Smooth muscle cell of the brain vasculature (primary cell): Measurements from ENCODE around the gene TULP4.

Experiments used
- DNase-seq: peaks from one replicate; pipeline ENCODE4 v3.0.0-alpha.2; 2012; ENCODE audit warnings: low read depth, low spot score

TULP4 gene

DNA sequence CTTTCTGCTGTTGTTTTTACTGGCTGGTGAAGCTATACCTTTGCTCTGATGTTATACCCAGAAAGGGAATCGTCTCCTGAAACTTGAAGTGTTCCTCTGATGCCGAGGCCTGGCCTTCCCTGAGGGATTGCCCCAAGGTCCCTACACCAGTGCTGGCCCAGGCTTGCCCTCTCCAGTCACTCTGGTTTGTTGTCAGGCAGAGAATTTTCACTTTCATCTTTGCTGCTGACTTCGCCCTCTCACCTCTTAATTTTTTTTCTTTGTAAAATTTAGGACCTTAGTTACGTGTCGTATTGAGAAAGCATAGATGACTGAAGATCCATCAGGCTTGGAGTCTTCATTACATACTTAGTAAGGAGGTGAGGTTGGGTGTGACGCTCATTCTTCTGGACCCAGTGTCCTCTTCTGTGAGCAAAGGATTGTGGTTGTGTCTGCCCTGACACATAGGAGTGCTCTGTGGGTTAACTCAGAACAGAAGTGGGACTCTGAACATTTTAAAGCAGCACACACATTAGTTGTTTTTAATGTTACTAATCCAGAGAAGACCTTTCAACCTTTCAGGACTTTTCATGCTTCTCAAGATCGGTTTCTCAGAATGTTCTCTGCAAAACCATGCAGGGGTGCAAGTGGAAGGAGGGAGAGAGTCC, 45.4 kb downstream of the TULP4 start:
- DNase-seq: no peak

DNA sequence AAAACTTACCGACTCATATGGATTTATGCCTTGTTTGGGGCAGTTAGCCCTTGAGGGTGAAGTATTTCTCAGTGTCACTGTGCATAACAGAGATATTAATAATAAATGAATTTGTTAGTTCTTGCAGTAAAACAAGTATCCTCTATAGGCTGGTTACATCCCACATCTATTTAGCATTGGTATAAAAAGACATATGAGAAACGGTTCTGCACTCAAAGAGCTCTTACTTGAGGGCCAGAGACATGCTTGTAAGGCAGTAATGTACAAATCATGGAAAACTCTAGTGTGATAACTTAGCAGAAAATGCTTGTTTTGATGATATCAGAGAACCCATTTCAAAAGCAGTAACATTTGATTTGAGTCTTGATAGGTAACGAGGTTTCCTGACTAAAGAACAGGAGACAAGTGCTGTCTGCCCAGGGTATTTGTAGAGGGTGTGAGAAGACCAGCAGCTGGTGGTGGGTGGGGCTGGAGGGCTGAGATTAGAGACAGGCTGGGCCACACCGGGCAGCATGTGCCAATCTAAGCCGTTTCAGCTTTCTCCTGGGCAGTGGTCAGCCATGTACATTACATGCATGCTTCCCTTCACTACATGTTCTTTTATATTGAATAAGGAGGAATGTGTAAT, 46.3 kb downstream of the TULP4 start:
- DNase-seq: no peak

DNA sequence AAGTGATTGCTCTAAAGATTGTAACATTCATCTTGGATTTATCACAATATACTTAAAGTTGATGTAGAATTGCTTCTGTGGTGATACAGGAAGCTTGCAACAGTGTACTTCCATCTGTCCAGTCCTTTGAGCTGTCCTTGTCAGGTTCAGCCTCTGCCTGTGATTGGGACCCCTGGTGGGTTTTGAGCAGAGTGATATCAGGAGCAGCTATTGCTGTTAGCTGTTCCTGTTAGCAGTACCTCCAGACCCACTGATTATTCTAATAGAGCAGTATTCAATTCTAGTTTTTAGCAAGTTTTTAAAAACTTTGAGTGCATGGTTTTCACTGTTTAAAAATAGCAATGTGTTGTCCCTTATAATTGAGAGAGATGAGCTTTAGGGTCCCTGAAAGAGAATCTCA, 48.8 kb downstream of the TULP4 start:
- DNase-seq: no peak

DNA sequence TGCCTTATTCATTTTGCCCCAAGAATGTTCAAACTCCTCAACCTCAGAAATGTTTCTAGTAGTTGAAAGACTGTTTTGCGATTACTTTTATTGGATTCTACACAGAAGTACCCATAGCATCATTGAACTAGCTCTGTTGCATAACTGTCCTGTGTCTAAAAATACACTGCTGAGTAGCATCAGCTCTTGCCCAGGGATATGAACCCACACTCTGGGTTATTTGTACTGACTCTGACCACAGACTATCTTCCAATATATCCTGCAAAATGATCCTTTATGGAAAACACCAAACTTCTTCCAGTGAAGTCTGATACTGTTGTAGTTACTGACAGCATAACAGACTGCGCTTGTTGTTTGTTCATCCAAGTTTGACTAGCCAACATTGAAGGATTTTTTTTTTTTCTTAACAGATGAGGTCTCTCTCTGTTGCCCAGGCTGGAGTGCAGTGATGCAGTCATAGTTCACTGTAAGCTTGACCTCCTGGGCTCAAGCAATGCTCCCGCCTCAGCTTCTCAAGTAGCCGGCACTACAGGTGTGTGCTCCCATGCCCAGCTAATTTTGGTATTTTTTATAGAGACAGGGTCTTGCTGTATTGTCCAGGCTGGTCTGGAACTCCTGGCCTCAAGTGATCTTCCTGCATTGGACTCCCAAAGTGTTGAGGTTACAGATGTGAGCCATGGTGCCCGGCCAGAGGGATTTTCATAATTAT, 49.9 kb downstream of the TULP4 start:
- no peak for DNase-seq

DNA sequence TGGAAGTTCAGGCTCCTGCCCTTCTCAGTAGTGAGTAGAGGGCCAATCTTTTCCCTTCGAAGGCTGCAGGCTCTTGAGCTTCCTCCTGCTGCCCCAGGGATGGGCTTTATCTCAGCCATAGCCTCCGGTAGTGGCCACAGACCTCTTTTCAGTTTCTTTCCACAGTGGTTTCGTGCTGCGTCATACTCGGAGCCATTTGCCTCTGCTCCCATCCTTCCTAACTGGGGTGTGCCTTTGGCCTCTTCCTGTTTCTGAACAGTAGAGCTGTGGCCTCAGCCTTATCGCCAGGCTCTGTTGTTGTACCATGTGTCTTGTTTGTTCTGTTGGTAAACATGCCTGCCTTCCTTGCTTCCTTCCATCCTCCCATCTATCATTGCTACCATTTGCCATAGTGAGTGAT, 54.1 kb downstream of the TULP4 start:
- DNase-seq: no peak

- DNase-seq: no peak
Observed at GRCh38 chr6:158367816-158368215, 55.6 kb downstream of the TULP4 start.

- DNase-seq: no peak
Observed at GRCh38 chr6:158369241-158369640, 57.0 kb downstream of the TULP4 start.

DNA sequence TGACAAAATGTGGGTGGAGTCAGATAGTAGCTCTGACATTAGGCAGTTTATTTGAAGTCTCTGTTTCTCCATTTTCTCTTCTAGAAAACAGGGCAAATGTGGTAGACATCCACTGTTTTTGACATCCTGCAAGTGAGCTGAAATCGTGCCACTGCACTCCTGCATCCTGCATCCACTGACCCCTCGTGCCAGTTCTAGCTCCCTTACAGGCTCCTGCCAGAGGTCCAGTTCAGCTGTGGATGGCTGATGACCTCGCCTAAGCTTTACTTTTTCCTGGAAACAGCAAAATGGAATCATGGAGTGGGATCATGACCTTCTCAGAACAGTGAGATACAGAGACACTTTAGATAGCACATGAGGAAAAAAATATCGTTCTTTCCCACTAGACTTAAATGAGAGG, 58.5 kb downstream of the TULP4 start:
- no peak for DNase-seq

DNA sequence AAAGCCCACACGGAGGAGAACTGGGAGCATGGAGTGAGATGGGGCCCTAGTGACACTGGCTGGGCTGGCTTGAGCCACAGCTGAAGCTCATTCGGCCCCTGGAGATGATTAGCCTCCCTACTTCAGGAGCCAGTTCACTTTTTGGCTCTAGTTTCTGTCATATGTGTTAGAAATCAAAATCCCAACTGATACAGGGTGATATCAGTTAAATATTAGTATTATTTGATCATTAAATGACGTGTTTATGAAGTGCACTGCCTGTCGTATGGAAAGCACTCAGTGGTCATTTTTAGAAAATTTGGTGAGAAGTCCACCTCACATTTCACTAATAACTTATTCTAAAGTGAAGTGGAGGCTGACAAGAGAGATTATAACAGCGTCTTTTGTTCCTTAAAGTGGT, 59.0 kb downstream of the TULP4 start:
- DNase-seq: no peak

DNA sequence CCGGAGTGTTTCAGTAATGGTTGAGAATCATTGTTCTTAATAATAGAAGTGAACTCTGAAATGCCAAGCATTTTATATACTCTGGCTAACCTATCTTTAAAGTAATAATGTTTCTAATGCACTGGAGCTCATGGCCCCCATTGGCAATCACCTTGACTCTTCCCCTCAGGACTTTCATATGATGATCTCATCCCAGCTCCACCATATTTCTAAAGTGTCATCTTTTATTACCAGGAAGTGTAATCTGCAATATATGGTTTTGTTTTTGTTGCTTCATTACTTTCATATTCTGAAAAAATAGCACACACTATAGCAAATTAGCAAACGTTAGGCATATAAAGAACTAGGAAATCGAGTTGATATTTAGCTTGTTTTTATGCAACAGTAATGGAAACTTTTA, 60.3 kb downstream of the TULP4 start:
- DNase-seq: no peak

DNA sequence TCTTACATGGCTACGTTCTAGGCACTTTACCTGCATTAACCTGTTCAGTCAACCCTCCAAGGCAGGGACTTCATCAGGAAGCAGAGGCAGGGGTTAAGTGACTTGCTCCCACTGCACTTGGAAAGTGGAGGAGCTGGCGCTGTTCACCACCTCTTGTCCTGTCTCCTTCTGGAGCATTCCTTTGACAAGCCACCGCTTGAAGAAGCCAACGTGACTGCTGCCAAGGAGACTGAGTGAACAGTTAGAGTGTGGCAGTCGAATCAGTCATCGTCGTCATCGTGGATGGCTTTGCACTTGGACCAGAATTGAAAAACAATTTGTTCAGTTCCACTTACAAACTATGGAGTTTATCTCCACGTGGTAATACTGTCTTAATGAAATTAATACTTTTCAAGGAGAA, 60.9 kb downstream of the TULP4 start:
- no peak for DNase-seq

DNA sequence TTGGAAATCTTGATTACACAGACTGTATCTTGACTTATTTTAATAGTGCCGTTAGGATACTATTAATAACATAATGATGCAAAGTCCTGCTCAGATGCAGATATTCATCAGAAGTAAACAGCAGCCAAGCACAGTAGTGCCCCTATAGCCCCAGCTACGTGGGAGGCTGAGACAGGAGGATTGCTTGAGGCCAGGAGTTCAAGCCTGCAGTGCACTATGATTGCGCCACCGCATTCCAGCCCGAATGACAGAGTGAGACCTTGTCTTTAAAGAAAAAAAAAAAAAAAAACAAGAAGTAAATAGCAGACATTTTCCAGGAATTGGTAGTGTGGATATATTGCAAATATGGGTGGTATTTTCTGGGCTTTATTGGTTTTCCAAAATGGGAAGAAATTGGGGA, 61.8 kb downstream of the TULP4 start:
- DNase-seq: no peak

- DNase-seq: no peak
Observed at GRCh38 chr6:158376631-158377081, 64.4 kb downstream of the TULP4 start.

DNA sequence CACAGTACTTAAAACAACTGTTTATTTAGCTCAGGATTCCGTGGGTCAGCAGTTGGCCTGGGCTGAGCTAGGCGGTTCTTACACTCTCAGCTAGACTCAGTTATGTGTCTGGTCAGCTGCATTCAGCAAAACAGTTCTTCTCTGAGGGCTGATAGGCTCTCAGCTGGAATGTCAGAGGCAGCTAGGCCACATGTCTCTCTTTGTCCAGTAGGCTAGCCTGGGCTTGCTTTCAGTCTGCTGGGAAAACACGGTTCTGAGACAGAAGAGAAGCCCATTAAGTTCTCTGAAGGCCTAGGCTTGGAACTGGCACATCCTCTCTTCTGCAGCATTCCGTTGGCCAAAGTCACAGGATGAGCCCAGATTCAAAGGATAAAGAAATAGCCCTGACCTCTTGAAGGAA, 65.6 kb downstream of the TULP4 start:
- peak; percentile 28 for DNase-seq

DNA sequence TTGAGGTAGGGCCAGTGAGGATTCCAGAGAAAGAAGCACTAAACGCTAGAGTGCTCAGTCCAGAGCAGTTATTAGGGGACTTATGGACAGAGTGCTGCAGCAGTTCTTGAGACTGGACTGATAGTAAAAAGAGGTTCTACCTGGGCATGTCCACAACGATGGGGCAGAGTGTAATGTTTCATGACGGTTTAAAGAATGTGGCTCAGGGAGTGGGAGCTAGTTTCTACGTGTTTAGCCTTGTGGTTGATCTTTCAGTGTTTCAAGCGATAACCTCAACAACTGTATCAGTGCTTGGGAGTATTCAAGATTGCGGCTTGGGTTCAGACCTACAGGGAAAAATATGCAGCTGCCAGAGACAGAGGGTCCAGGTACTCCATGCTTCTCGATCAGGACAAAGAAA, 67.1 kb downstream of the TULP4 start:
- DNase-seq: no peak

DNA sequence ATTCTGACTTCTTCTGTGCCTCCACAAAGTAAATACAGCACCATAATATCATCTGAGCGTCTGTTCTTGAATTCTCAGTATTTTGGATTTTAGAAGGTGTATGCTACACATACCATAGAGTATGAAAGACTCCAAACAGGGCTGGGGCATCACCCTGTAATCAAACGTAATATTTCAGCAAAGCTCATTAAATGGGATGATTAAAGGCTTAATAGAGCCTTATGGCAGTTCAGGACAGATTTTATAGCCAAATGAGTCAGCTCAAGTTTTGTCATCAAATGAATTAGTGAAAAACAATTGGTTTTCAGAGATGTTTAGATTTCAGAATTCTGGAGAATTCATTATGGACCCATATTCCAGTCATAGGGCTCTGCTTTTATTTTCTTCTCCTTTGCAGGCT, 68.9 kb downstream of the TULP4 start:
- DNase-seq: no peak

DNA sequence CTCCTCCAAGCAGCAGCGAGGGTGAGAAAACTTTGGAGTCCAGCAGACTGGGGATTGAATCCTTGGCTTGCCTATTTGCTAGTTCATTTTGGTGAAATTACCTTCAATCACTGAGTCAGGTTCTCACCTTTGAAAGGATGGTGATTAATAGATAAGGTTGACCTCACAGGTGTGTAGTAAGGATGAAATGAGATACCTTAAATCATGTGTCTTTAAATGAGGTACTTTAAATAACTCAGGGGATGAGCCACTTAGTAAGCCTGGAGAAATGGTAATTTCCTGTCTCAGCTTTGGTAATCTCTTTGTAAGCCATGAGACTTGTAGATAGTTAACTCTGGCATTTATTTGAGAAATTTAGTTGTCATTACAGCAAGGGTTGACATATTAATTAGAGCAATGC, 70.2 kb downstream of the TULP4 start:
- DNase-seq: no peak

- no peak for DNase-seq
Observed at GRCh38 chr6:158383057-158383456, 70.8 kb downstream of the TULP4 start.

DNA sequence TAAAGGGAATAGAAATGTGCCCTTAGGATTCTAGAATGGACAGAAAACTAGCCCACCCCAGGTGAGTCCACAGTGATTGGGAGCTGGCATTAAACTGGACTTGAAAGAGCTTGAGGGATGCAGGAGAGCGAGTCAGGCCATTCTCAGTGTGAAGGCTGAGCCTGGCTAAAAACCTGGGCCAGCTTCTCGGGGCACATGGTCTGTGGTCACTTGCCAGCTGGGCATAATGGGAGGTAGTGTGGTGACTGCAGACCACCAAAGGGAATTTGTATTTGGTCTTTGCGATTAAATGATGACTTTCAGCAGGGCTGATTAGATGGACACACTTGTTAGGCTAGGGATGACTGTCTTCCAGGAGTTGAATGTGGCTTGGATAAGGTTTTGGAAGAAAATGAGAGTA, 71.3 kb downstream of the TULP4 start:
- no peak for DNase-seq

GRCh38 chr6:158384671-158385110, 72.4 kb downstream of the TULP4 start:
- DNase-seq: no peak

DNA sequence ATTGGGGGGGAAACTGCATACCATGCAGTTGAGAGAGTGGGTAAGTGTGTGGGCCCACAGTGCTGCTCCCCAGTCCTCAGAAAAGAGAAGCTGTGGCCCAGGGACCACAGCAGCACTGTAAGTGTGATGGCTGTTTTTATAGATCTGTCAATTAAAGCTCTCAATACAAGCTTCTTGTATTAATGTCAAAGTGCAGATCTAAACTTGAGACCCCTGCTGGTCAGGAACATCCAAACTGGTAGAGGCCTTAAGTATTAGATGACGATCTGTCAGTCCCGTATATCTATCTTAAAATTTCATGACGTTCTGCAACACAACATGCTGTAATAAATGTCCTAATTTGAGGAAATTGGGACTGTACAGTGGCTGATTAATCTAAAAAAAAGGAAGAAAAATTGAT, 74.8 kb downstream of the TULP4 start:
- DNase-seq: no peak

GRCh38 chr6:158387578-158387977, 75.3 kb downstream of the TULP4 start:
- no peak for DNase-seq

DNA sequence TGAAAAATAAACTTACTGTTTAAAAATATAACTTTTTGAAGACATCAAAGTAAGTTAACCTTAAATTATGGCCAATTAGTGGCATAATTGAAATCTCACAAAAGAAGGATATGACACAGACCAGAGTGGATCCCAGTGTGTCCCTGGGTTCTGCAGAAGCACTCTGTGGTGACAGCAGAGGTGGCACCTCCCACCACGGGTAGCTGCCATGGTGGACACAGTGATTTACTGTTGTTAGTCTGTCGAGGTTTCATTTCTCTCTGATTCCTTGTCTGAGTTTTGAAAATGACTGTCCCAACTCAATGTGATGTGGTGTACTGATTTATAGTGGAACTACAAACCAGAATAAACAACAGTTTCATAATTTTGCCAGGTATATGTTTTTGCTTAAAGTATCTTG, 76.5 kb downstream of the TULP4 start:
- no peak for DNase-seq
